Endothelial cell of umbilical vein (primary cell): ENCODE results near the gene ABI3BP. TPM values are rescaled to one million over a fixed set of nuclear protein-coding genes. Genes with fewer than 3 reads are reported as not detected.

Experiments
- BruUV-seq: library from RNA; stranded (reverse); fragments of 400-500 nt; replicated peaks from 2 replicates; lab custom pipeline; 2021; lab: Mats Ljungman, UMichigan
- CTCF ChIA-PET: fragments of 300-600, 350-600 bp; sonication (Branson Sonifier 250); formaldehyde crosslinking; loops from one replicate; lab custom pipeline; 2021; ENCODE audit warnings: antibody characterized with exemption, inconsistent platforms; lab: Charles Lee
- POLR2A ChIA-PET: fragments of 300-600, 350-600 bp; sonication (Branson Sonifier 250); formaldehyde crosslinking; loops from one replicate; lab custom pipeline; 2021; ENCODE audit warnings: antibody characterized with exemption, inconsistent platforms; lab: Charles Lee
- DNase-seq: peaks from one replicate; pipeline ENCODE4 v3.0.0-alpha.2; 2011; ENCODE audit warnings: low read depth, low spot score
- FAIRE-seq: peaks from 2 replicates; lab custom pipeline; 2011; peaks lifted over from hg19 to GRCh38; lab: Jason Lieb, UNC
- H2AFZ ChIP-seq: 2 replicates; pipeline ENCODE4 v1.6.0; 2012; ENCODE audit warnings: low read depth, low read length, control low read depth, inconsistent platforms
- H3K27ac ChIP-seq: 2 replicates; pipeline ENCODE4 v1.5.1; 2011; ENCODE audit warnings: low read depth, mild to moderate bottlenecking, control low read depth, low read length, moderate library complexity; ENCODE audit not compliant: insufficient read depth
- H3K27me3 ChIP-seq, 2 experiments: 2 replicates each; pipeline versions ENCODE4 v1.6.0 to v1.6.1; 2011; ENCODE audit warnings: low read length in 2 of 2, mixed read lengths in 1 of 2; ENCODE audit not compliant: control insufficient read depth in 2 of 2, insufficient read depth in 2 of 2
- H3K36me3 ChIP-seq, 2 experiments: 2 replicates in 1 of 2; 3 replicates in 1 of 2; pipeline ENCODE4 v1.5.1; 2011; ENCODE audit warnings: low read length in 2 of 2, mild to moderate bottlenecking in 1 of 2, moderate library complexity in 1 of 2; ENCODE audit not compliant: control insufficient read depth in 2 of 2, insufficient read depth in 2 of 2; ENCODE audit errors: extremely low read depth in 1 of 2
- H3K4me1 ChIP-seq: 3 replicates; pipeline ENCODE4 v1.5.1; 2011; ENCODE audit warnings: mild to moderate bottlenecking, low read length; ENCODE audit not compliant: control insufficient read depth, insufficient read depth; ENCODE audit errors: extremely low read depth
- H3K4me2 ChIP-seq: 2 replicates; pipeline ENCODE4 v1.6.1; 2011; ENCODE audit warnings: low read length, control low read depth, mixed read lengths; ENCODE audit not compliant: insufficient read depth
- H3K4me3 ChIP-seq, 3 experiments: fragments of 200-600 bp in 1 of 3; sonication (generic), shearing (Covaris generic) in 1 of 3; replicated peaks in 1 of 3; 2 replicates each; pipeline ENCODE4 v1.5.1; 2011 to 2016; ENCODE audit warnings: control low read depth in 3 of 3, low read length in 3 of 3, mild to moderate bottlenecking in 2 of 3, inconsistent platforms in 1 of 3, low read depth in 1 of 3, moderate library complexity in 1 of 3; ENCODE audit not compliant: insufficient read depth in 1 of 3
- H3K79me2 ChIP-seq: 2 replicates; pipeline ENCODE4 v1.6.0; 2012; ENCODE audit warnings: low read length, inconsistent platforms; ENCODE audit not compliant: control insufficient read depth, insufficient read depth
- H3K9ac ChIP-seq: replicated peaks from 2 replicates; pipeline ENCODE3; 2011; ENCODE audit warnings: low read length, control low read depth; ENCODE audit not compliant: insufficient read depth; ENCODE audit errors: extremely low read depth
- H3K9me1 ChIP-seq: replicated peaks from 3 replicates; pipeline ENCODE4 v1.6.0; 2011; ENCODE audit warnings: mild to moderate bottlenecking, low read length; ENCODE audit not compliant: control insufficient read depth, insufficient read depth; ENCODE audit errors: extremely low read depth
- H3K9me3 ChIP-seq: replicated peaks from 2 replicates; pipeline ENCODE4 v1.5.1; 2012; ENCODE audit warnings: low read length, inconsistent platforms; ENCODE audit not compliant: control insufficient read depth, insufficient read depth
- H4K20me1 ChIP-seq: replicated peaks from 2 replicates; pipeline ENCODE3; 2011; ENCODE audit warnings: mild to moderate bottlenecking, low read length; ENCODE audit not compliant: control insufficient read depth, insufficient read depth; ENCODE audit errors: extremely low read depth
- CTCF ChIP-seq, 2 donors: IDR thresholded peaks; 1 replicate in 1 of 2; 2 replicates in 1 of 2; pipeline ENCODE4 v1.5.1; 2011; ENCODE audit warnings: low read length in 2 of 2, mild to moderate bottlenecking in 2 of 2, moderate library complexity in 2 of 2, control low read depth in 1 of 2, inconsistent platforms in 1 of 2, low read depth in 1 of 2; ENCODE audit not compliant: insufficient read depth in 1 of 2; ENCODE audit errors: extremely low read depth in 1 of 2
- EZH2 ChIP-seq: IDR thresholded peaks from 2 replicates; pipeline ENCODE4 v1.6.1; 2012; ENCODE audit warnings: borderline replicate concordance, low read depth, mild to moderate bottlenecking, moderate library complexity, low read length, inconsistent platforms; ENCODE audit not compliant: severe bottlenecking
- FOS ChIP-seq: IDR thresholded peaks from 2 replicates; pipeline ENCODE4 v1.6.1; 2011; ENCODE audit warnings: mild to moderate bottlenecking, low read length, moderate library complexity, borderline replicate concordance; ENCODE audit not compliant: insufficient read depth
- GATA2 ChIP-seq: IDR thresholded peaks from 2 replicates; pipeline ENCODE4 v1.7.0; 2011; ENCODE audit warnings: low read depth, mild to moderate bottlenecking, moderate library complexity, mixed read lengths, low read length; ENCODE audit not compliant: insufficient read length, insufficient read depth
- JUN ChIP-seq: IDR thresholded peaks from 2 replicates; pipeline ENCODE4 v1.6.1; 2011; ENCODE audit warnings: borderline replicate concordance, low read depth; ENCODE audit not compliant: insufficient read length, insufficient read depth
- MAX ChIP-seq: IDR thresholded peaks from 2 replicates; pipeline ENCODE4 v1.6.1; 2011; ENCODE audit not compliant: insufficient read depth, insufficient read length
- MYC ChIP-seq: IDR thresholded peaks from one replicate; pipeline ENCODE4 v1.6.1; 2011; ENCODE audit warnings: mild to moderate bottlenecking, low read depth, low read length
- POLR2A ChIP-seq: IDR thresholded peaks from 2 replicates; pipeline ENCODE4 v1.6.1; 2012; ENCODE audit warnings: low read depth, mild to moderate bottlenecking, control low read depth, low read length
- POLR2AphosphoS5 ChIP-seq: IDR thresholded peaks from 2 replicates; pipeline ENCODE4 v1.6.1; 2012; ENCODE audit warnings: low read depth, mild to moderate bottlenecking, control low read depth, low read length, moderate library complexity; ENCODE audit not compliant: insufficient read depth
- dilution Hi-C: fragments of 300-500 bp; cut with MboI; formaldehyde crosslinking; loops from one replicate; pipeline ENCODE4 v1.15.0; 2019; ENCODE audit warnings: low sequenced_read_pairs; ENCODE audit not compliant: extremely low pct_ligation_motif_present
- intact Hi-C: fragments of 100-400 bp; cut with micrococcal nuclease; formaldehyde crosslinking; loops from one replicate; pipeline ENCODE4 v1.10.0; 2022
- polyA plus RNA-seq, 4 experiments: library from polyadenylated mRNA; depleted of rRNA in 3 of 4; stranded (reverse) in 3 of 4; unstranded in 1 of 4; fragments of >200 nt; gene quantifications; 2 replicates each; pipeline versions ENCODE4 v1.2.1 to v1.2.3, GENCODE V29; 2011 to 2012; ENCODE audit warnings: missing spikeins in 1 of 4
- total RNA-seq: library from RNA; stranded (reverse); gene quantifications from 2 replicates; pipeline ENCODE4 v1.2.3, GENCODE V29; 2021

The ABI3BP gene
- total and polyA plus RNA-seq, 2 donors (not counting 3 experiments of a cell fraction or from before 2014, with no cell fraction given): 78.1 to 106 TPM

GRCh38 chr3:100984308-100984707 lies 8.9 kb downstream of the ABI3BP start:
- no peak overlapping the region for H2AFZ ChIP-seq
- ChIA-PET POLR2A (no interaction called here), CTCF (interaction anchor here (1.4 to 2.2 kb wide), 3 partner anchors 8 to 211 kb away, joined by 5 to 19 read pairs (median 7); partner anchors contain the start of gene ABI3BP)
- H3K27me3 ChIP-seq: no peaks in the 10 kb centered on the region
- no peaks in the 10 kb centered on the region for H3K36me3 ChIP-seq
- no peak for TF ChIP-seq JUN
- no peak for TF ChIP-seq POLR2A
- no peak for TF ChIP-seq POLR2AphosphoS5
- TF ChIP-seq MYC: no peak
- no peak for TF ChIP-seq MAX
- TF ChIP-seq CTCF (IDR thresholded peaks at IDR 0.05; ENCODE audit: extremely low read depth in 1 of 2, insufficient read depth in 1 of 2, low read depth in 1 of 2, low read length in 2 of 2): no peak
- no peak for TF ChIP-seq EZH2
- TF ChIP-seq FOS: no peak
- no peak for TF ChIP-seq GATA2
- DNase-seq (no peak), FAIRE-seq (no peak)
- no peak overlapping the region for H3K9ac ChIP-seq
- H3K4me2 ChIP-seq: no peak overlapping the region
- dilution Hi-C loops: no loop called here
- no TSS peak for BruUV-seq
- no peak overlapping the region for H3K27ac ChIP-seq
- H3K4me3 ChIP-seq: no peak overlapping the region
- intact Hi-C loops: no loop called here
- H3K79me2 ChIP-seq: no peaks in the 10 kb centered on the region
- no peaks in the 10 kb centered on the region for H3K9me1 ChIP-seq
- peaks cover 3% of the 10 kb centered on the region for H3K4me1 ChIP-seq
- no peaks in the 10 kb centered on the region for H3K9me3 ChIP-seq
- H4K20me1 ChIP-seq: no peaks in the 10 kb centered on the region
